Endothelial cell of umbilical vein (primary cell): ENCODE data around the gene RAX. TPM values are rescaled to one million over a fixed set of nuclear protein-coding genes. Genes with fewer than 3 reads are reported as not detected.

Experiments
- BruUV-seq: library from RNA; stranded (reverse); fragments of 400-500 nt; replicated peaks from 2 replicates; lab custom pipeline; 2021; lab: Mats Ljungman, UMichigan
- CTCF ChIA-PET: fragments of 300-600, 350-600 bp; sonication (Branson Sonifier 250); formaldehyde crosslinking; loops from one replicate; lab custom pipeline; 2021; ENCODE audit warnings: antibody characterized with exemption, inconsistent platforms; lab: Charles Lee
- POLR2A ChIA-PET: fragments of 300-600, 350-600 bp; sonication (Branson Sonifier 250); formaldehyde crosslinking; loops from one replicate; lab custom pipeline; 2021; ENCODE audit warnings: antibody characterized with exemption, inconsistent platforms; lab: Charles Lee
- DNase-seq: peaks from one replicate; pipeline ENCODE4 v3.0.0-alpha.2; 2011; ENCODE audit warnings: low read depth, low spot score
- FAIRE-seq: peaks from 2 replicates; lab custom pipeline; 2011; peaks lifted over from hg19 to GRCh38; lab: Jason Lieb, UNC
- H2AFZ ChIP-seq: 2 replicates; pipeline ENCODE4 v1.6.0; 2012; ENCODE audit warnings: low read depth, low read length, control low read depth, inconsistent platforms
- H3K27ac ChIP-seq: 2 replicates; pipeline ENCODE4 v1.5.1; 2011; ENCODE audit warnings: low read depth, mild to moderate bottlenecking, control low read depth, low read length, moderate library complexity; ENCODE audit not compliant: insufficient read depth
- H3K27me3 ChIP-seq, 2 experiments: 2 replicates each; pipeline versions ENCODE4 v1.6.0 to v1.6.1; 2011; ENCODE audit warnings: low read length in 2 of 2, mixed read lengths in 1 of 2; ENCODE audit not compliant: control insufficient read depth in 2 of 2, insufficient read depth in 2 of 2
- H3K36me3 ChIP-seq, 2 experiments: 2 replicates in 1 of 2; 3 replicates in 1 of 2; pipeline ENCODE4 v1.5.1; 2011; ENCODE audit warnings: low read length in 2 of 2, mild to moderate bottlenecking in 1 of 2, moderate library complexity in 1 of 2; ENCODE audit not compliant: control insufficient read depth in 2 of 2, insufficient read depth in 2 of 2; ENCODE audit errors: extremely low read depth in 1 of 2
- H3K4me1 ChIP-seq: 3 replicates; pipeline ENCODE4 v1.5.1; 2011; ENCODE audit warnings: mild to moderate bottlenecking, low read length; ENCODE audit not compliant: control insufficient read depth, insufficient read depth; ENCODE audit errors: extremely low read depth
- H3K4me2 ChIP-seq: 2 replicates; pipeline ENCODE4 v1.6.1; 2011; ENCODE audit warnings: low read length, control low read depth, mixed read lengths; ENCODE audit not compliant: insufficient read depth
- H3K4me3 ChIP-seq, 3 experiments: fragments of 200-600 bp in 1 of 3; sonication (generic), shearing (Covaris generic) in 1 of 3; replicated peaks in 1 of 3; 2 replicates each; pipeline ENCODE4 v1.5.1; 2011 to 2016; ENCODE audit warnings: control low read depth in 3 of 3, low read length in 3 of 3, mild to moderate bottlenecking in 2 of 3, inconsistent platforms in 1 of 3, low read depth in 1 of 3, moderate library complexity in 1 of 3; ENCODE audit not compliant: insufficient read depth in 1 of 3
- H3K79me2 ChIP-seq: 2 replicates; pipeline ENCODE4 v1.6.0; 2012; ENCODE audit warnings: low read length, inconsistent platforms; ENCODE audit not compliant: control insufficient read depth, insufficient read depth
- H3K9ac ChIP-seq: replicated peaks from 2 replicates; pipeline ENCODE3; 2011; ENCODE audit warnings: low read length, control low read depth; ENCODE audit not compliant: insufficient read depth; ENCODE audit errors: extremely low read depth
- H3K9me1 ChIP-seq: replicated peaks from 3 replicates; pipeline ENCODE4 v1.6.0; 2011; ENCODE audit warnings: mild to moderate bottlenecking, low read length; ENCODE audit not compliant: control insufficient read depth, insufficient read depth; ENCODE audit errors: extremely low read depth
- H3K9me3 ChIP-seq: replicated peaks from 2 replicates; pipeline ENCODE4 v1.5.1; 2012; ENCODE audit warnings: low read length, inconsistent platforms; ENCODE audit not compliant: control insufficient read depth, insufficient read depth
- H4K20me1 ChIP-seq: replicated peaks from 2 replicates; pipeline ENCODE3; 2011; ENCODE audit warnings: mild to moderate bottlenecking, low read length; ENCODE audit not compliant: control insufficient read depth, insufficient read depth; ENCODE audit errors: extremely low read depth
- CTCF ChIP-seq, 2 donors: IDR thresholded peaks; 1 replicate in 1 of 2; 2 replicates in 1 of 2; pipeline ENCODE4 v1.5.1; 2011; ENCODE audit warnings: low read length in 2 of 2, mild to moderate bottlenecking in 2 of 2, moderate library complexity in 2 of 2, control low read depth in 1 of 2, inconsistent platforms in 1 of 2, low read depth in 1 of 2; ENCODE audit not compliant: insufficient read depth in 1 of 2; ENCODE audit errors: extremely low read depth in 1 of 2
- EZH2 ChIP-seq: IDR thresholded peaks from 2 replicates; pipeline ENCODE4 v1.6.1; 2012; ENCODE audit warnings: borderline replicate concordance, low read depth, mild to moderate bottlenecking, moderate library complexity, low read length, inconsistent platforms; ENCODE audit not compliant: severe bottlenecking
- JUN ChIP-seq: IDR thresholded peaks from 2 replicates; pipeline ENCODE4 v1.6.1; 2011; ENCODE audit warnings: borderline replicate concordance, low read depth; ENCODE audit not compliant: insufficient read length, insufficient read depth
- dilution Hi-C: fragments of 300-500 bp; cut with MboI; formaldehyde crosslinking; loops from one replicate; pipeline ENCODE4 v1.15.0; 2019; ENCODE audit warnings: low sequenced_read_pairs; ENCODE audit not compliant: extremely low pct_ligation_motif_present
- intact Hi-C: fragments of 100-400 bp; cut with micrococcal nuclease; formaldehyde crosslinking; loops from one replicate; pipeline ENCODE4 v1.10.0; 2022
- polyA plus RNA-seq, 4 experiments: library from polyadenylated mRNA; depleted of rRNA in 3 of 4; stranded (reverse) in 3 of 4; unstranded in 1 of 4; fragments of >200 nt; gene quantifications; 2 replicates each; pipeline versions ENCODE4 v1.2.1 to v1.2.3, GENCODE V29; 2011 to 2012; ENCODE audit warnings: missing spikeins in 1 of 4
- total RNA-seq: library from RNA; stranded (reverse); gene quantifications from 2 replicates; pipeline ENCODE4 v1.2.3, GENCODE V29; 2021

The RAX gene
- total and polyA plus RNA-seq, 2 donors (not counting 3 experiments of a cell fraction or from before 2014, with no cell fraction given), result not detected

- ChIA-PET CTCF (interaction anchor here (0.9 to 3.5 kb wide), 4 partner anchors 19 to 134 kb away, joined by 3 to 22 read pairs (median 4); no protein-coding TSS in a partner anchor), POLR2A (no interaction called here)
- TF ChIP-seq JUN (no peak), CTCF (IDR thresholded peaks at IDR 0.05; ENCODE audit: extremely low read depth in 1 of 2, insufficient read depth in 1 of 2, low read depth in 1 of 2, low read length in 2 of 2) (peak in 1 of 2 donors; percentile 14), EZH2 (peak; percentile 99)
- intact Hi-C loops (no loop called here), dilution Hi-C loops (no loop called here)
- Histone ChIP-seq H3K36me3 (no peaks in the 10 kb centered on the region), H3K9ac (no peak overlapping the region), H3K79me2 (no peaks in the 10 kb centered on the region), H3K9me1 (no peaks in the 10 kb centered on the region), H3K27me3 (peaks cover 94 to 98% of the 10 kb centered on the region in 2 experiments), H3K27ac (no peak overlapping the region), H2AFZ (peak overlapping the region; percentile 44), H4K20me1 (no peaks in the 10 kb centered on the region), H3K4me3 (no peak overlapping the region), H3K4me2 (peak overlapping the region; percentile 4), H3K4me1 (peaks cover 2% of the 10 kb centered on the region), H3K9me3 (no peaks in the 10 kb centered on the region)
- BruUV-seq, result no TSS peak
- no peak for DNase-seq
- FAIRE-seq, result no peak
Observed at GRCh38 chr18:59268721-59269562, 4.3 kb downstream of the RAX start.
